ENCODE measurements around the gene DUSP28.

- no peak for TF ChIP-seq CTCF (IDR thresholded peaks at IDR 0.05 in 2 of 3, conservative IDR thresholded peaks at IDR 0.05 in 1 of 3; ENCODE audit: control insufficient read depth in 2 of 3, extremely low read depth in 1 of 3, insufficient read depth in 1 of 3, low read depth in 3 of 3, low read length in 3 of 3)
- no peak for TF ChIP-seq NFYA (IDR thresholded peaks at IDR 0.05; ENCODE audit: borderline replicate concordance, low read depth, low read length)
- no peak for TF ChIP-seq BCL11A (IDR thresholded peaks at IDR 0.05; ENCODE audit: low read depth, low read length)
- TF ChIP-seq STAT1 (conservative IDR thresholded peaks at IDR 0.05), result no peak
- TF ChIP-seq SUZ12 (IDR thresholded peaks at IDR 0.05; ENCODE audit: unreplicated experiment), result no peak
- no peak for TF ChIP-seq CHD1 (IDR thresholded peaks at IDR 0.05; ENCODE audit: low read depth, low read length)
- TF ChIP-seq ELK1 (IDR thresholded peaks at IDR 0.05; ENCODE audit: low read depth, low read length), result no peak
- TF ChIP-seq RAD21 (IDR thresholded peaks at IDR 0.05; ENCODE audit: insufficient read depth, low read depth, low read length), result no peak
- TF ChIP-seq SKIL (IDR thresholded peaks at IDR 0.05; ENCODE audit: low read depth, poor library complexity, severe bottlenecking), result no peak
- no peak for TF ChIP-seq POLR2A (IDR thresholded peaks at IDR 0.05; ENCODE audit: low read depth, low read length)
- TF ChIP-seq POU2F2 (IDR thresholded peaks at IDR 0.05; ENCODE audit: borderline replicate concordance, low read depth, low read length), result no peak
Measured at GRCh38 chr2:240524963-240525718, 35.0 kb upstream of the DUSP28 start.
